Liver (tissue), 3 donors: ENCODE measurements around the gene CDK11B.

Source experiments
- EGR1 ChIP-seq, 2 donors: IDR thresholded peaks; 2 replicates each; pipeline ENCODE4 v1.6.1; 2016 to 2018; ENCODE audit warnings: antibody characterized with exemption in 2 of 2, low read depth in 2 of 2
- FOXA2 ChIP-seq: IDR thresholded peaks from 2 replicates; pipeline ENCODE4 v1.6.1; 2016; ENCODE audit warnings: antibody characterized with exemption
- GABPA ChIP-seq, 2 donors: IDR thresholded peaks in 1 of 2; conservative IDR thresholded peaks in 1 of 2; 2 replicates each; pipeline ENCODE4 v1.6.1; 2016; ENCODE audit warnings: antibody characterized with exemption in 2 of 2, mild to moderate bottlenecking in 1 of 2, moderate library complexity in 1 of 2
- JUND ChIP-seq, 2 donors: IDR thresholded peaks; 2 replicates each; pipeline ENCODE4 v1.6.1; 2016; ENCODE audit warnings: antibody characterized with exemption in 2 of 2
- RAD21 ChIP-seq, 2 donors: IDR thresholded peaks; 2 replicates each; pipeline ENCODE4 v1.6.1; 2016; ENCODE audit warnings: antibody characterized with exemption in 2 of 2, mild to moderate bottlenecking in 2 of 2
- TAF1 ChIP-seq: conservative IDR thresholded peaks from 2 replicates; pipeline ENCODE4 v1.6.1; 2016; ENCODE audit warnings: antibody characterized with exemption, mild to moderate bottlenecking
- TF ChIP-seq, protein P1 (sequence below): fragments of 150-350 bp; IDR thresholded peaks from 2 replicates; pipeline ENCODE4 v1.5.1; 2017; ENCODE audit warnings: improper control_type of control experiment, low read depth, low read length; ENCODE audit not compliant: missing input control
- TF ChIP-seq, protein P2 (sequence below): IDR thresholded peaks from 2 replicates; pipeline ENCODE4 v1.6.1; 2016; ENCODE audit warnings: antibody characterized with exemption
- donor health status: healthy.
- donor health status: healthy.

DNA sequence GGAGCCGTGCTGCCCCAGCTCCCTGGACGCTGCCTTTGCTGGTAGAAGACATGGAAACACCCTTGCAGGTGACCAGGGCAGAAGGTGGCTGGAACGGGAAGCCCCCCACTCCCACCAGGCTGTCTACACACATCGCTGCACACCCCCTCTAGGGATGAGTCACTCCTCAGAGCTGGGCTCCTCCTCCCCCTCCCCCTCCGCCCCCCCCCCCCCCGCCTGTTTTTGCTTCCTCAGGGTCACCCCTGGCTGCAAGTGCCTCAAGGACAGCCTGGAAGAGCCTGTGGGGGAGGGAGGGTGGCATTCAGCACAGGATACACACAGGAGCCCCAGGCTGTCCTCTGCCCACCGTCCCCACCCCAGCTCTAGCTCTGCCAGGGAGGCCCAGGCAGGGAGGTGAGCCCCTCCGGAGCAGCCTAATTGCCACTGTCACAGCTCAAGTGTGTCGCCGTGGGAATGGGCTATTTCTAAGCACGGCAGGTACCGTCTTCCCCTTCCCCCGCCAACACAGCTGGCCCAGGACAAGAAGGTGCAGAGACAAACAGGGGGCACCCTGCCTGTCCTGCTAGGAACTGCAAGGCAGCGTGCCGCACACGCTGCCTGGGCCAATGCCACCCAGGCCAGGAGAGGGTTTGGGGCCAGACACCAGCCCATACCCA, 61.4 kb downstream of the CDK11B start:
- TF ChIP-seq, protein P1, sequence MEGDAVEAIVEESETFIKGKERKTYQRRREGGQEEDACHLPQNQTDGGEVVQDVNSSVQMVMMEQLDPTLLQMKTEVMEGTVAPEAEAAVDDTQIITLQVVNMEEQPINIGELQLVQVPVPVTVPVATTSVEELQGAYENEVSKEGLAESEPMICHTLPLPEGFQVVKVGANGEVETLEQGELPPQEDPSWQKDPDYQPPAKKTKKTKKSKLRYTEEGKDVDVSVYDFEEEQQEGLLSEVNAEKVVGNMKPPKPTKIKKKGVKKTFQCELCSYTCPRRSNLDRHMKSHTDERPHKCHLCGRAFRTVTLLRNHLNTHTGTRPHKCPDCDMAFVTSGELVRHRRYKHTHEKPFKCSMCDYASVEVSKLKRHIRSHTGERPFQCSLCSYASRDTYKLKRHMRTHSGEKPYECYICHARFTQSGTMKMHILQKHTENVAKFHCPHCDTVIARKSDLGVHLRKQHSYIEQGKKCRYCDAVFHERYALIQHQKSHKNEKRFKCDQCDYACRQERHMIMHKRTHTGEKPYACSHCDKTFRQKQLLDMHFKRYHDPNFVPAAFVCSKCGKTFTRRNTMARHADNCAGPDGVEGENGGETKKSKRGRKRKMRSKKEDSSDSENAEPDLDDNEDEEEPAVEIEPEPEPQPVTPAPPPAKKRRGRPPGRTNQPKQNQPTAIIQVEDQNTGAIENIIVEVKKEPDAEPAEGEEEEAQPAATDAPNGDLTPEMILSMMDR = peak; percentile 14
- no peak for TF ChIP-seq TAF1
- TF ChIP-seq JUND (IDR thresholded peaks at IDR 0.05) = no peak
- TF ChIP-seq GABPA (IDR thresholded peaks at IDR 0.05 in 1 of 2, conservative IDR thresholded peaks at IDR 0.05 in 1 of 2) = no peak
- no peak for TF ChIP-seq FOXA2
- TF ChIP-seq EGR1 (IDR thresholded peaks at IDR 0.05; ENCODE audit: low read depth in 2 of 2) = no peak
- TF ChIP-seq, protein P2, sequence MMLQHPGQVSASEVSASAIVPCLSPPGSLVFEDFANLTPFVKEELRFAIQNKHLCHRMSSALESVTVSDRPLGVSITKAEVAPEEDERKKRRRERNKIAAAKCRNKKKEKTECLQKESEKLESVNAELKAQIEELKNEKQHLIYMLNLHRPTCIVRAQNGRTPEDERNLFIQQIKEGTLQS = no peak
- no peak for TF ChIP-seq RAD21 (IDR thresholded peaks at IDR 0.05)
